ENCODE measurements around the gene ALPK3.

DNA sequence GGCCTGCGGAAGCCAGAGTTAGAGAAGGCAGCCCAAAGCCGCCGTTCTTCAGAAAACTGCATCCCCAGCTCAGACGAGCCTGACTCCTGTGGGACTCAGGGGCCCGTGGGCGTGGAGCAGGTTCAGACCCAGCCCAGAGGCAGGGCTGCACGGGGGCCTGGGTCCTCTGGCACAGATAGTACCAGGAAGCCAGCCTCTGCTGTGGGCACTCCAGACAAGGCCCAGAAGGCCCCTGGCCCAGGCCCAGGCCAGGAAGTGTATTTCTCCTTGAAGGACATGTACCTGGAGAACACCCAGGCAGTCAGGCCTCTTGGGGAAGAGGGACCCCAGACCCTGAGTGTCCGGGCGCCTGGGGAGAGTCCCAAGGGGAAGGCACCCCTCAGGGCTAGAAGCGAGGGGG is 23.1 kb downstream of the ALPK3 start:
- no peak for TF ChIP-seq POLR2A (IDR thresholded peaks at IDR 0.05)
- TF ChIP-seq, protein P1, sequence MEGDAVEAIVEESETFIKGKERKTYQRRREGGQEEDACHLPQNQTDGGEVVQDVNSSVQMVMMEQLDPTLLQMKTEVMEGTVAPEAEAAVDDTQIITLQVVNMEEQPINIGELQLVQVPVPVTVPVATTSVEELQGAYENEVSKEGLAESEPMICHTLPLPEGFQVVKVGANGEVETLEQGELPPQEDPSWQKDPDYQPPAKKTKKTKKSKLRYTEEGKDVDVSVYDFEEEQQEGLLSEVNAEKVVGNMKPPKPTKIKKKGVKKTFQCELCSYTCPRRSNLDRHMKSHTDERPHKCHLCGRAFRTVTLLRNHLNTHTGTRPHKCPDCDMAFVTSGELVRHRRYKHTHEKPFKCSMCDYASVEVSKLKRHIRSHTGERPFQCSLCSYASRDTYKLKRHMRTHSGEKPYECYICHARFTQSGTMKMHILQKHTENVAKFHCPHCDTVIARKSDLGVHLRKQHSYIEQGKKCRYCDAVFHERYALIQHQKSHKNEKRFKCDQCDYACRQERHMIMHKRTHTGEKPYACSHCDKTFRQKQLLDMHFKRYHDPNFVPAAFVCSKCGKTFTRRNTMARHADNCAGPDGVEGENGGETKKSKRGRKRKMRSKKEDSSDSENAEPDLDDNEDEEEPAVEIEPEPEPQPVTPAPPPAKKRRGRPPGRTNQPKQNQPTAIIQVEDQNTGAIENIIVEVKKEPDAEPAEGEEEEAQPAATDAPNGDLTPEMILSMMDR (IDR thresholded peaks at IDR 0.05): no peak

Measured in suprapubic skin (tissue), 3 donors.